IMR-90 (cell line): ENCODE results near the gene DPPA4.
"Not testable (repeated sequence)": the region's sequence is repeated elsewhere in the genome, so short reads cannot be mapped to it uniquely, and the experiment has no call there.

Source experiments
- CEBPB ChIP-seq: IDR thresholded peaks from 2 replicates; pipeline ENCODE4 v1.6.1; 2012; ENCODE audit warnings: low read depth, low read length, improper control_type of control experiment
- CHD1 ChIP-seq: IDR thresholded peaks from 2 replicates; pipeline ENCODE4 v1.6.1; 2012; ENCODE audit warnings: low read depth, low read length, improper control_type of control experiment
- MAFK ChIP-seq: IDR thresholded peaks from 2 replicates; pipeline ENCODE4 v1.6.1; 2012; ENCODE audit warnings: low read depth, low read length, improper control_type of control experiment
- POLR2A ChIP-seq: IDR thresholded peaks from 2 replicates; pipeline ENCODE4 v1.6.1; 2012; ENCODE audit warnings: mild to moderate bottlenecking, low read depth, low read length
- RAD21 ChIP-seq: IDR thresholded peaks from 2 replicates; pipeline ENCODE4 v1.6.1; 2012; ENCODE audit warnings: low read length, improper control_type of control experiment
- RCOR1 ChIP-seq: IDR thresholded peaks from 2 replicates; pipeline ENCODE4 v1.6.1; 2012; ENCODE audit warnings: mild to moderate bottlenecking, low read length, improper control_type of control experiment; ENCODE audit not compliant: insufficient replicate concordance
- RFX5 ChIP-seq: IDR thresholded peaks from 2 replicates; pipeline ENCODE4 v1.8.0; 2012; ENCODE audit warnings: low read depth, mild to moderate bottlenecking, low read length, moderate library complexity
- SMC3 ChIP-seq: fragments of 150-350 bp; IDR thresholded peaks from 2 replicates; pipeline ENCODE4 v1.6.1; 2016; ENCODE audit warnings: low read depth, mild to moderate bottlenecking, antibody characterized with exemption, low read length, moderate library complexity
- TF ChIP-seq, protein P1 (sequence below): conservative IDR thresholded peaks from 2 replicates; pipeline ENCODE4 v1.5.1; 2012; ENCODE audit warnings: mild to moderate bottlenecking, low read depth, low read length, improper control_type of control experiment

- TF ChIP-seq, protein P1, sequence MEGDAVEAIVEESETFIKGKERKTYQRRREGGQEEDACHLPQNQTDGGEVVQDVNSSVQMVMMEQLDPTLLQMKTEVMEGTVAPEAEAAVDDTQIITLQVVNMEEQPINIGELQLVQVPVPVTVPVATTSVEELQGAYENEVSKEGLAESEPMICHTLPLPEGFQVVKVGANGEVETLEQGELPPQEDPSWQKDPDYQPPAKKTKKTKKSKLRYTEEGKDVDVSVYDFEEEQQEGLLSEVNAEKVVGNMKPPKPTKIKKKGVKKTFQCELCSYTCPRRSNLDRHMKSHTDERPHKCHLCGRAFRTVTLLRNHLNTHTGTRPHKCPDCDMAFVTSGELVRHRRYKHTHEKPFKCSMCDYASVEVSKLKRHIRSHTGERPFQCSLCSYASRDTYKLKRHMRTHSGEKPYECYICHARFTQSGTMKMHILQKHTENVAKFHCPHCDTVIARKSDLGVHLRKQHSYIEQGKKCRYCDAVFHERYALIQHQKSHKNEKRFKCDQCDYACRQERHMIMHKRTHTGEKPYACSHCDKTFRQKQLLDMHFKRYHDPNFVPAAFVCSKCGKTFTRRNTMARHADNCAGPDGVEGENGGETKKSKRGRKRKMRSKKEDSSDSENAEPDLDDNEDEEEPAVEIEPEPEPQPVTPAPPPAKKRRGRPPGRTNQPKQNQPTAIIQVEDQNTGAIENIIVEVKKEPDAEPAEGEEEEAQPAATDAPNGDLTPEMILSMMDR: not testable (repeated sequence)
- TF ChIP-seq RFX5, MAFK, POLR2A, CEBPB, RCOR1, SMC3, RAD21, CHD1: not testable (repeated sequence)
Measured at GRCh38 chr3:109374434-109374833, 37.1 kb upstream of the DPPA4 start.
